Measurements from ENCODE around the gene SETDB1.

GRCh38 chr1:150965605-150966004, 39.4 kb downstream of the SETDB1 start:
- TF ChIP-seq CTCF (IDR thresholded peaks at IDR 0.05): no peak
- no peak for TF ChIP-seq RXRA (IDR thresholded peaks at IDR 0.05; ENCODE audit: borderline replicate concordance, low read depth)
- TF ChIP-seq SIN3A (IDR thresholded peaks at IDR 0.05; ENCODE audit: borderline replicate concordance, low read depth, low read length): no peak
- no peak for TF ChIP-seq YY1 (IDR thresholded peaks at IDR 0.05; ENCODE audit: low read depth)
